H1 (cell line): ENCODE results near the gene DAB2IP. TPM values are rescaled to one million over a fixed set of nuclear protein-coding genes. Genes with fewer than 3 reads are reported as not detected.

ENCODE experiments used
- CHD2 ChIP-seq: IDR thresholded peaks from 2 replicates; pipeline ENCODE4 v1.6.1; 2012; ENCODE audit warnings: low read length, improper control_type of control experiment
- JUND ChIP-seq: IDR thresholded peaks from 2 replicates; pipeline ENCODE4 v1.6.1; 2011; ENCODE audit warnings: mild to moderate bottlenecking, improper control_type of control experiment, low read length
- RFX5 ChIP-seq: IDR thresholded peaks from 2 replicates; pipeline ENCODE4 v1.6.1; 2011; ENCODE audit warnings: low read depth, low read length, improper control_type of control experiment, borderline replicate concordance
- SP2 ChIP-seq: IDR thresholded peaks from 2 replicates; pipeline ENCODE4 v1.6.1; 2012; ENCODE audit warnings: mild to moderate bottlenecking, low read length, inconsistent platforms
- USF2 ChIP-seq: IDR thresholded peaks from 2 replicates; pipeline ENCODE4 v1.6.1; 2011; ENCODE audit warnings: low read length, improper control_type of control experiment
- polyA plus RNA-seq, 7 experiments: library from polyadenylated mRNA; depleted of rRNA in 3 of 7; stranded (reverse) in 5 of 7; unstranded in 2 of 7; fragments of >200 nt in 5 of 7; fragments of 200-250 nt in 2 of 7; gene quantifications; 1 replicate in 5 of 7; 2 replicates in 1 of 7; 4 replicates in 1 of 7; pipeline versions ENCODE4 v1.2.1 to v1.2.3, GENCODE V29; 2011 to 2013; ENCODE audit warnings: missing spikeins in 2 of 7, mixed read lengths in 2 of 7
- total RNA-seq: library from RNA; stranded (reverse); fragmentation: NEBNext Ultra II Directional; extraction: Animal tissue kit (Norgen Biotek cat#: 25700); gene quantifications from 2 replicates; pipeline ENCODE4 v1.2.1, GENCODE V29; 2021

The DAB2IP gene
- total and polyA plus RNA-seq, 2 of the 8 experiments (the other 6 are each of a cell fraction or from before 2014, with no cell fraction given) = 19.7 to 39.5 TPM

- no peak for TF ChIP-seq RFX5
- no peak for TF ChIP-seq SP2
- TF ChIP-seq JUND = no peak
- TF ChIP-seq USF2 = no peak
- no peak for TF ChIP-seq CHD2
Measured at GRCh38 chr9:121661328-121661727, 9.9 kb downstream of the DAB2IP start (continued).
